ENCODE data around the gene FOXP1. TPM values are rescaled to one million over a fixed set of nuclear protein-coding genes. Genes with fewer than 3 reads are reported as not detected.
A peak's percentile ranks its signal among the peaks of the same experiment; 100 is the strongest.

FOXP1 gene
- total RNA-seq, 1 donor from 2014 or later: 26.1 TPM

DNA sequence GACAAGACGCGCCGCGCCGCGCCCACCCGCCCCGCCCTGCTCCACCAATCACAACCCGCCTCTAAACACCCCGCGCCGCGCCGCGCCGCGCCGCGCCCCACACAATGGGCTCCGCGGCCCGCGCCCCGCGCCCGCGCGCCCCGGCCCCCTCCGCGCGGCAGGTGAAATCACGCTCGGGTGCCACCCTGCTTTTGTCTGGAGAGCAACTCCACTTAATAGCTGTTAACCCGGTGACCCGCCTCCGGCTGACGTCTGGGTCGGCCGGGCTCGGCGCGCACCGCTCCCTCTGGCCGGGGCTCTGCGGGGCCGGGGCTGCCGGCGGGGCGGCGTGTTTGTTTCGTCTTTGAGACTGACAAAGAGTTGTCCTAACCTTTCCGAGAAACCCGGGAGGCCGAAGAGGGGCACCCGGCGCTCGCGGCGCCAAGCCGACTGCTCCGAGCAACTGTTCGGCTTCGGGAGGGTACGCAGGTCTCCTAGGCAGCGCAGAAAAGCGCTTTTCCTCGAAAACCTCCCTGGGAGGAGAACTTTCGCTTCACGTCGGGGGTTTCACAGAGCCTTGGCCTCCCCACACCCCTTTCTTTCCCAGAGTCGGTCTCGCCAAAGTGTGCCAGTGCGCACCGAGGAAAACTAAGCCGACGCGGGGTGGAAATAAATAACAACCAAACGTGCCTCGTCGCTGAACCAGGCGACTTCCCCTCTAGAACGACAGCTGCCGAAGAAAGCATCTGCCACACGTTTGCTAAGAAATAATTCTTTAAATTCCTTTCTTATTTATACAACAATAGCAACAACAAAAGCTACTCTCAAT lies 518.4 kb downstream of the FOXP1 start:
- no peak for DNase-seq (ENCODE audit: low read depth)
- no peak for TF ChIP-seq CTCF (conservative IDR thresholded peaks at IDR 0.05; ENCODE audit: low read depth, low read length)
- peak overlapping the region; percentile 69 for H3K4me3 ChIP-seq (ENCODE audit: low read depth, low read length)

- DNase-seq (ENCODE audit: low read depth): no peak
- peak overlapping the region; percentile 69 for H3K4me3 ChIP-seq (ENCODE audit: low read depth, low read length)
- TF ChIP-seq CTCF (conservative IDR thresholded peaks at IDR 0.05; ENCODE audit: low read depth, low read length): no peak
Measured at GRCh38 chr3:71064291-71064955, 519.1 kb downstream of the FOXP1 start.

DNA sequence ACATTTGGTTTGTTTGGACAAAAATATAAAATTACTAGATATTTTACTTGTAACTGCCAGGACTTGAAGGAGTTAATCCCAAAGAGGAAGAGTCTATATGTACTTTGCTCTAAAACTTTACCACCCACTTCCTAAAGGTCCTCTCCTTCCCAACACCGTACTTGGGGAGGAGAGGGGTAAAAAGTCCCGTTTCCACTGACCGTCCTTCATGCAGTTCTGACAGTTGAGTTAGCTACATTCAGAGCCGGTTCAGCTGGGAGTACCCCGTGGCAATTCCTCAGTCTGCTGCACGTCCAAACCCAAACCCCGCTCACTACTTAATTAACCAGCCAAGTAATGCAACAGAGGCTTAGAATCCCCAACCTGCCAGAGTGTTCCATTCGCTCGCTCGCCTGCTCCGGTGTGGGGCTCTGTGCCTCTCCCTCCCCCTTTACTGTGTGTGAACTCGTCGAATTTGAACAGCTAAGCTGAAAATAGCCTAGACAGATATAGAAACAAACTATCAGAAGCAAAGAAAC lies 519.7 kb downstream of the FOXP1 start:
- no peak for TF ChIP-seq CTCF (conservative IDR thresholded peaks at IDR 0.05; ENCODE audit: low read depth, low read length)
- H3K4me3 ChIP-seq (ENCODE audit: low read depth, low read length): peak overlapping the region; percentile 69
- DNase-seq (ENCODE audit: low read depth): no peak

GRCh38 chr3:71062952-71063772 lies 520.4 kb downstream of the FOXP1 start:
- TF ChIP-seq CTCF (conservative IDR thresholded peaks at IDR 0.05; ENCODE audit: low read depth, low read length): no peak
- H3K4me3 ChIP-seq (ENCODE audit: low read depth, low read length): peak overlapping the region; percentile 69
- no peak for DNase-seq (ENCODE audit: low read depth)

GRCh38 chr3:71062037-71062932 lies 521.2 kb downstream of the FOXP1 start:
- H3K4me3 ChIP-seq (ENCODE audit: low read depth, low read length): peak overlapping the region; percentile 69
- no peak for TF ChIP-seq CTCF (conservative IDR thresholded peaks at IDR 0.05; ENCODE audit: low read depth, low read length)
- no peak for DNase-seq (ENCODE audit: low read depth)

GRCh38 chr3:71061581-71061980 lies 521.9 kb downstream of the FOXP1 start:
- H3K4me3 ChIP-seq (ENCODE audit: low read depth, low read length): no peak overlapping the region
- no peak for TF ChIP-seq CTCF (conservative IDR thresholded peaks at IDR 0.05; ENCODE audit: low read depth, low read length)
- DNase-seq (ENCODE audit: low read depth): no peak
